GM18507 (cell line): ENCODE results near the gene MRI1.
"Not testable (repeated sequence)": the region's sequence is repeated elsewhere in the genome, so short reads cannot be mapped to it uniquely, and the experiment has no call there.

Source experiments
- DNase-seq: peaks from one replicate; pipeline ENCODE4 v3.0.0; 2011; ENCODE audit warnings: low read depth; ENCODE audit not compliant: insufficient read length; ENCODE audit errors: extremely low spot score
- FAIRE-seq: peaks from 2 replicates; lab custom pipeline; 2011; peaks lifted over from hg19 to GRCh38; lab: Jason Lieb, UNC

Gene MRI1

DNA sequence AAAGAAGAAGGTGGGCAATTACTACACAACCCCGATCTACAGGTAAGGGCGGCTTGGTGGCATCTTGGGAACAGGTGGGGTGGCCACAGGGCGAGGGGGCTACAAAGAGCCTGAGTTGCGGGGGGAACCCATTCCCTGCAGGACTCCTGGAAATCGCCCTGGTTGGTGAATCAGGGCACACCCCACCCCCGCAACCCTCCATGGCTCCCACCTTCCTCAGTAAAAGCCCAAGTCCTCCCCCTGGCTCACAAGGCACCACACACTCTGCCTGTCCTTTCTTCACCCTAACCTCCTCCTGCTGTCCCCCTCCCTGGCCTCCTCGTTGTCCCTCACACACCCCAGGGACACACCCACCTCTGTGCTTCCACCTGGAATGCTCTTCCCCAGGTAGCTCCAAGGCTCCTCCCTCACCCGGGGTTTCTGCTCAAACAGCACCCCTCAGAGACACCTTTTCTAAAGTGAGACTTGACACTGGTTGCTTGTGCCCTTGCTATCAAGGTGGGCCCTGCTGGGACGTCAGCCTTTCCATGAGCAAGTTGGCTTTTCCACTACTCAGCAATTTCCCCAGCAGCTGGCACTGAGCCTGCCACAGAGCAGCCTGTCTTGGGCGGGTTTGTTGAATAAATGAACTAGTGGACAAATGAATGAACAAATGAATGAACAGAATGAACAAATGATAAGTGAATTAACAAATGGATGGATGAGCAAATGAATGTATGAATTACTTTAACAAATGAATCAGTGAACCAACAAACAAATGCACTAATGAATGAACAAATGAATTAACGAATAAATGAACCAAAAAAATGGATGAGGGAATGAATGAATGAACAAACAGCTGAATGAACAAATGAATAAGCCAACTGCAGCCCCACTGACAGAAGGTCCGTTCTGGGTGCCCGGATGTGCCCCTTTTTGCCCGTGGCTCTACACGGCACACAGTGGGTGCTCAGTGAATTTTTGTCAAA lies 6.2 kb upstream of the MRI1 start:
- FAIRE-seq = no peak

DNA sequence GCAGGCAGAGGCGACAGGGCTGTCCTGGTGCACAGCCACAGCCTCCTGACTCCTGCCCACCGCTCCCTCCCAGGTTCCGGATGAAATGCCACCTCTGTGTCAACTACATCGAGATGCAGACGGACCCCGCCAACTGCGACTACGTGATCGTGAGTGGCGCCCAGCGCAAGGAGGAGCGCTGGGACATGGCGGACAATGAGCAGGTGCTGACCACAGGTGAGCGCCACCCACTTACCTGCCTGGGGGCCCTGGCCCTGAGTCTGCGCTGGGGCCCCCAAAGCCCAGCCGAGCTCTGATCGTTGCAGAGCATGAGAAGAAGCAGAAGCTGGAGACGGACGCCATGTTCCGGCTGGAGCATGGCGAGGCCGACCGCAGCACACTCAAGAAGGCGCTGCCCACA lies 5.5 kb upstream of the MRI1 start:
- DNase-seq = no peak
- FAIRE-seq = no peak

More for the DNA sequence above, 6.2 kb upstream of the MRI1 start:
- no peak for DNase-seq

- FAIRE-seq (no peak), DNase-seq (no peak)
Observed at GRCh38 chr19:13761423-13761822, 2.9 kb upstream of the MRI1 start.

- FAIRE-seq = no peak
- no peak for DNase-seq
Observed at GRCh38 chr19:13762635-13763235, 1.6 kb upstream of the MRI1 start.

DNA sequence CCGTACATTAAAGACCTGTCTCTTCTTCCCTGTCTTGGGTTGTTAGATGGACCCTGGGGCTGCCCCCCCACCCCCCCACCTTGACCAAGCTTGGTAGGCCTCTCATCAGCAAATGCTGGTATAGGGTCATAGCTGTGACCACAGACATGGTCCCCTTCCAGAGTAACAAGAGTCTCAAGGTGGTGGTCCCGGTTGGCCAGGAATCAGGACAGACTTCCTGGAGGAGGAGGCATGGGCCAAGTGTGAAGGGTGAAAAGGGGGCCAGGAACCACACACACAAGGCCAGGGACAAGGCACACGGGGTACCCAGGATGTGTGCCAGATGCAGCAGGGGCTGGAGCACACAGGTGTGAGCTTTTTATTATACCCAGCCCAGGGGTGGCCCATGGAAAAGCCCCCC lies 1.1 kb upstream of the MRI1 start:
- no peak for FAIRE-seq

DNA sequence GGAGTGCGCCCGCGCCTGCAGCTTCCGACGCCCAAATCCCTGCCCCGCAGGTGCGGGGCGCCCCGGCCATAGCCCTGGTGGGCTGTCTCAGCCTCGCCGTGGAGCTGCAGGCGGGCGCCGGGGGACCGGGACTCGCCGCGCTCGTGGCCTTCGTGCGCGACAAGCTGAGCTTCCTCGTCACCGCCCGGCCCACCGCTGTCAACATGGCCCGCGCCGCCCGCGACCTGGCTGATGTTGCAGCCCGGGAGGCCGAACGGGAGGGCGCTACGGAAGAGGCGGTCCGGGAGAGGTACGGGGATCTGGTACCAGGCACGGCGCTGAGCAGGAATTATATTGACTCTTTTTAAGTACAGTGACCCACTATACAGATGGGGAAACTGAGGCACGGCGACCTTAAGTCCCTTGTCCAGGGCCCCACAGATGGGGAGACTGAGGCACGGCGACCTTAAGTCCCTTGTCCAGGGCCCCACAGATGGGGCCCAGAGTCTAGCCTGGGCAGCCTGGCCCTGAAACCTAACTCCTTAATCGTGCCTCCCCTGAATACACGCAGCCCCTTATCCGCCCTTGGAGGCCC lies 586 bp downstream of the MRI1 start:
- DNase-seq (no peak), FAIRE-seq (no peak)

More for the DNA sequence above, 1.1 kb upstream of the MRI1 start:
- no peak for DNase-seq

- FAIRE-seq (no peak), DNase-seq (no peak)
Observed at GRCh38 chr19:13765395-13766094, 1.2 kb downstream of the MRI1 start.

GRCh38 chr19:13766095-13766481 lies 1.8 kb downstream of the MRI1 start:
- no peak for DNase-seq
- no peak for FAIRE-seq

- DNase-seq = no peak
- no peak for FAIRE-seq
Observed at GRCh38 chr19:13768510-13768909, 4.2 kb downstream of the MRI1 start.

DNA sequence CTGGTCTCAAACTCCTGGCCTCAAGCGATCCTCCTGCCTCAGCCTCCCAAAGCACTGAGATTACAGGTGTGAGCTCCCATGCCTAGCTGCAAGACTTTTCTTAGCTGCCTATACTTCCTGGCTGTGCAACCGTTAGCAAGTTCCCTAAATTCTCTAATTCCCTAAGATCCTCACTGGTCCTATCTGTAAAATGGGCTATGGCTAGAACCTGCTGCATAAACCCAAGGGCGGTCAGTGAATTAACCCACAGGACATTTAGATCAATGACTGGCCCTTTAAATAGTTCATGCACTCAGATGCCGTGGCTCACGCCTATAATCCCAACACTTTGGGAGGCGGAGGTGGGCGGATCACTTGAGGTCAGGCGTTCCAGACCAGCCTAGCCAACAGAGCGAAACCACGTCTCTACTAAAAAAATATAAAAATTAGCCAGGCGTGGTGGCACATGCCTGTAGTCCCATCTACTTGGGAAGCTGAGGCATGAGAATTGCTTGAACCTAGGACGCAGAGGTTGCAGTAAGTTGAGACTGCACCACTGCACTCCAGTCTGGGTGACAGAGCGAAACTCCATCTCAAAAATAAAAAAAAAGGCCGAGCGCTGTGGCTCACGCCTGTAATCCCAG lies 5.8 kb downstream of the MRI1 start:
- DNase-seq (no peak), FAIRE-seq (no peak)

DNA sequence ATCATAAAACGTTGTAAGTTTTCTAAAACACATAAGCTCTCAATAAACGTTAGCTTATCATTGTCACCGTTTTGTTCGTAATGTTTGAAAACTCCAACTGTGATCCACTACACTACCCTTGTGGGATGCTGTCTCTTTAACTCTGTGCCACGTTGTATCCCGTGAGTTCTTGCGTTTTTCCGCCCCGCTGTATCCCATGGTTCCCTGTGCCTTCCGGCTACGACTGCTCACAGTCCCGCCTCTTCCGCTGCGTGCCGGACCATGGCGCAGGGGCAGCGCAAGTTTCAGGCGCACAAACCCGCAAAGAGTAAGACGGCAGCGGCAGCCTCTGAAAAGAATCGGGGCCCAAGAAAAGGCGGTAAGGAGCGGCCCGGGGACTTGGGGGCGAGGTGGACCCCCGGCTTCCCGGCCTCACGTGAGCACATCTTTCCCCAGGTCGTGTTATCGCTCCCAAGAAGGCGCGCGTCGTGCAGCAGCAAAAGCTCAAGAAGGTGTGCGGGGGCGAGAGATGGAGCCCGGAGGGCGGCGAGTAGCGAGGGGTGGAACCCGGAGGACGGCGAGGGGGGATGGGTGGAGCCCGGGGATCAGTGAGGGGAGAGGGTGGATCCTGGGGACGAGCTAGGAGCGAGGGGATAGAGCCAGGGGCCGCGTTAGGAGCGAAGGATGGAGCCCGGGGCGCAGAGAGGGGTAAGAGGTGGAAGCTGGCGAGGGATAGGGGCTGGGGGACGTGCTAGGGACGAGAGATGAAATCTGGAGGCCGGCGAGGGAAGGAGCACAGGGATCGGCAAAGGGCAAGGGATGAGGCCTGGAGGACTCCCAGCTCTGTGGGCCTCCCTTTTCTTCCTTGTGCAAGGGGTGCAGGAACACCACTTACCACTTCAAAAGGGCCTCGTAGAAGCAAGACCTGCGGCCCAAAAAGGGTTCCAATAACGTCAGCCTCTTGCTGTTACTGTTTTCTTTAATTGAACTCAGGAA lies 10.2 kb downstream of the MRI1 start, which contains the start of gene C19orf53:
Gene C19orf53, plus strand, starts transcription at position 240 of the 975 bp plus-strand sequence. Its CDS starts 22 bp downstream, at position 262.
- FAIRE-seq (peak; percentile 92), DNase-seq (peak; percentile 90)

DNA sequence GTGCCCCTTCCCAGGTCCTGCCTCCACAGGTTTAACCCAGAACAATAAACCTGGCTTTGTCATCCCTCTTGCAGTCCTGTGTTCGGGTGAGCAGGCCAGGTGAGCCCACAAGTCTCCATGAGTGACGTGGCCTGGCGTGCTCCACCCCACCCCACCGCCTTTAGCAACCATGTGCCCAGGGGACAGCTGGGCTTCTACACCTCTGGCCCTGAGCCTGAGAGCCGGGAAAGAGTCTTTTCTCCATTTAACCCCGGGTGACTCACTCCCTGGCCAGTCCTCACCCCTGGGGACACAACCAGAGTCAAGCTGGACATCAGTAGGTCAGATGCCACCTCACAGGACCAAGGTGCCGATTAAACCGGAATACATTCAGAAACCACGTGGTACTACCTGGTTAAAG lies 14.1 kb downstream of the MRI1 start:
- no peak for FAIRE-seq
- DNase-seq = no peak

DNA sequence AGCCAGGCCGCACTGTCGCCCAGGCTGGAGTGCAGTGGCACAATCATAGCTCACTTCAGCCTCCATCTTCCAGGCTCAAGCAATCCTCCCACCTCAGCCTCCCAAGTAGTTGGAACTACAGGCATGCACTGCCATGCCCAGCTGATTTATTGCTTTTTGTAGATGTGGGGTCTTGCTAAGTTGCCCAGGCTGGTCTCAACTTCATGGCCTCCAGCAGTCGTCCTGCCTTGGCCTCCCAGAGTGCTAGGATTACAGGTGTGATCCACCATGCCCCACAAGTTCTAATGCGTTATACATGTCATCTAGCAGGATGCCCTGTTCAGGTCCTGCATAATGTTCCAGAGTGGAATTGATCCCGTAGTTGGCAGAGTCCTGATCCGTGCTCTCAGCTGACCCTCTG lies 14.5 kb downstream of the MRI1 start:
- DNase-seq (no peak), FAIRE-seq (no peak)

DNA sequence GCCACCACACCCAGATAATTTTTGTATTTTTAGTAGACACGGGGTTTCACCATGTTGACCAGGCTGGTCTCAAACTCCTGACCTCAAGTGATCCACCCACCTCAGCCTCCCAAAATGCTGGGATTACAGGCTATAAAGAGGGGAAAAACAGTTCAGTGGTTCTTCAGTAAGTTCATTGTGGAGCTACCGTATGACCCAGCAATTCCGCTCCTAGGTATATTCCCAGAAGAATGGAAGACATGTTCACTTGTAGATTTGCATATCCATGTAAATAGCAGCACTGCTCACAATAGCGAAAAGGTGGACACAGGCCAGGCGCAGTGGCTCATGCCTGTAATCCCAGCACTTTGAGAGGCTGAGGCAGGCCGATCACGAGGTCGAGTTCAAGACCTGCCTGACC lies 15.5 kb downstream of the MRI1 start:
- FAIRE-seq, DNase-seq: not testable (repeated sequence)

DNA sequence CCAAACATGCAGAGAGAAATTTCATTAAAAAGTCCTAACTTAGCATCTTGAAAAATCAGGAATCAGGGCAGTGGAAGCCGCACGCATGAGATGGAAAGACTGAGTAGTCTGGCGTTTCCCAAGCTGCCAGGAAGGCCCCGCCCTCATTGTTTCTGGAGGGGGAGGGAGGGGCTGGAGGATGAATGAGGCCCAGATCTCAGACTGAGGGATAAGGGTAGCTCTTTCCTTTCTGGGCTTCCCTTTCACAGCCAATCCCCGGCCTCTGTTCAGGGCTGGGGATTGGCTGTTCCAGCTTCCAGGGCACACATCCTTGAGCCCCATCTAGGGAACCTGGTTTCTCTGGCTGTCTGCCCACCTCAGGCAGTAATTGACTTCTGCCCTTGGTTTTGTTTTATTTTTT lies 17.2 kb downstream of the MRI1 start:
- DNase-seq = no peak
- no peak for FAIRE-seq

DNA sequence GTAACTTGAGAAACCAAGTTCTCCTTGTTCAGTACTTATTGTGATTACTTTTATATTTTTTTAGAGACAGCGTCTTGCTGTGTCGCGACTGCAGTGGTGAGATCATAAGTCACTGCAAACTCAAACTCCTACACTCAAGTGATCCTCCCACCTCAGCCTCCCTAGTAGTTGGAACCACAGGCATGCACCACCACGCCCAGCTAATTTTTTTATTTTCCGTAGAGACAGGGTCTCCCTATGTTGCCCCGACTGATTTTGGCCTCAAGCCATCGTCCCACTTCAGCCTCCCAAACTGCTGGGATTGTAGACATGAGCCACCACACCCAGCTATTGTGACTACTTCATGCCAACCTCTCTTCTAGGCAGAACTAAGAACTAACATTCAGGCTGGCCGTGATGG lies 18.2 kb downstream of the MRI1 start:
- DNase-seq (no peak), FAIRE-seq (no peak)

- DNase-seq (no peak), FAIRE-seq (peak; percentile 66)
Observed at GRCh38 chr19:13783565-13784500, 19.5 kb downstream of the MRI1 start.
